Measurements from ENCODE around the gene NLGN3. TPM values are rescaled to one million over a fixed set of nuclear protein-coding genes. Genes with fewer than 3 reads are reported as not detected.
A peak's percentile ranks its signal among the peaks of the same experiment; 100 is the strongest.

NLGN3 gene
- total and polyA plus RNA-seq, 2 of the 8 experiments (the other 6 are each of a cell fraction or from before 2014, with no cell fraction given): 12.0 to 14.8 TPM

- H3K79me2 ChIP-seq (ENCODE audit: control insufficient read depth in 1 of 2, insufficient read depth in 2 of 2, low read length in 2 of 2): peaks cover 0 to 8% of the 10 kb centered on the region in 2 experiments; a peak in 2 of 4 replicates
- H3K4me2 ChIP-seq (ENCODE audit: insufficient read depth in 1 of 2, low read depth in 2 of 2, low read length in 2 of 2): peak within 1 kb of the TSS; percentile 82 to 95
- no peak within 1 kb of the TSS; the same call in 1 of the 2 replicates for H4K8ac ChIP-seq (ENCODE audit: extremely low read depth, insufficient read depth, low read length)
- peak within 1 kb of the TSS; percentile 20 to 78 (median 42); a peak in 6 of 7 replicates for H3K9ac ChIP-seq (replicated peaks in 1 of 4; ENCODE audit: extremely low read depth in 1 of 4, low read depth in 3 of 4, low read length in 3 of 4)
- peak within 1 kb of the TSS; percentile 95; the same call in 1 of the 2 replicates for H2AFZ ChIP-seq (ENCODE audit: low read length)
- peak; percentile 69 to 89 for DNase-seq (ENCODE audit: low read depth in 1 of 2, low spot score in 2 of 2)
- H4K20me1 ChIP-seq (replicated peaks in 1 of 2; ENCODE audit: control insufficient read depth in 1 of 2, insufficient read depth in 2 of 2, low read length in 2 of 2): peaks cover 0 to 2% of the 10 kb centered on the region in 2 experiments
- H3K14ac ChIP-seq (ENCODE audit: insufficient read length): no peak within 1 kb of the TSS
- H3K27ac ChIP-seq (ENCODE audit: low read depth, low read length): peak within 1 kb of the TSS; percentile 34; the same call in 1 of the 2 replicates
- no peak within 1 kb of the TSS for H2BK120ac ChIP-seq (replicated peaks; ENCODE audit: low read depth, low read length)
- peaks cover 7 to 13% (median 11%) of the 10 kb centered on the region in 4 experiments for H3K4me1 ChIP-seq (replicated peaks in 1 of 4; ENCODE audit: control insufficient read depth in 3 of 4, insufficient read depth in 4 of 4, low read length in 3 of 4)
- H3K4me3 ChIP-seq (ENCODE audit: extremely low read depth in 1 of 4, insufficient read depth in 2 of 4, low read depth in 3 of 4, low read length in 4 of 4): peak within 1 kb of the TSS; percentile 68 to 78 (median 73)
- no peak within 1 kb of the TSS for H3K4ac ChIP-seq (replicated peaks; ENCODE audit: insufficient read length, low read depth, low read length)
- CTCF ChIA-PET (ENCODE audit: partially characterized antibody): interaction anchor here (1.6 kb wide), 1 partner anchor 33 kb away, joined by 5 read pairs; no protein-coding TSS in a partner anchor
- FAIRE-seq: peak; percentile 7
- no peak within 1 kb of the TSS for H2BK5ac ChIP-seq (ENCODE audit: low read depth, low read length)
- H2BK20ac ChIP-seq (ENCODE audit: low read length): no peak within 1 kb of the TSS
- H2AK5ac ChIP-seq (ENCODE audit: low read depth, low read length): no peak within 1 kb of the TSS
- no peak within 1 kb of the TSS for H3K56ac ChIP-seq (replicated peaks; ENCODE audit: insufficient read length, low read depth, low read length)
- WGBS, 2 experiments (ENCODE audit: extremely low coverage in 1 of 2, insufficient coverage in 1 of 2, insufficient read length in 1 of 2, insufficient replicate concordance in 2 of 2, low coverage in 1 of 2, low lambda C conversion rate in 2 of 2, missing lambda C conversion rate in 1 of 2): 0% methylated on average over 9 of the region's 29 CpGs; no CpG with 5 or more reads in 1 of the 2 experiments
- no peaks in the 10 kb centered on the region; the same call in 1 of the 2 replicates for H3K79me1 ChIP-seq (ENCODE audit: low read depth, low read length)
- no peak within 1 kb of the TSS for H3K23ac ChIP-seq (ENCODE audit: insufficient read length)
- H2BK15ac ChIP-seq (ENCODE audit: low read length): no peak within 1 kb of the TSS
- TF ChIP-seq CREB1 (IDR thresholded peaks at IDR 0.05) (peak; percentile 13; the same call in 1 of the 2 replicates), NRF1 (IDR thresholded peaks at IDR 0.05; ENCODE audit: low read depth, low read length) (peak; percentile 36; the same call in 1 of the 2 replicates), RAD21 (IDR thresholded peaks at IDR 0.05 in 1 of 2, conservative IDR thresholded peaks at IDR 0.05 in 1 of 2; ENCODE audit: low read depth in 2 of 2, low read length in 2 of 2) (no peak), KDM4A (IDR thresholded peaks at IDR 0.05; ENCODE audit: low read depth, low read length, severe bottlenecking) (no peak), BRCA1 (IDR thresholded peaks at IDR 0.05; ENCODE audit: low read depth, low read length) (no peak), CTBP2 (IDR thresholded peaks at IDR 0.05; ENCODE audit: borderline replicate concordance, insufficient read depth, insufficient read length, low read length) (no peak), SAP30 (IDR thresholded peaks at IDR 0.05; ENCODE audit: insufficient read depth, insufficient replicate concordance, low read length) (no peak), TBP (IDR thresholded peaks at IDR 0.05; ENCODE audit: low read depth, low read length) (no peak), HDAC6 (IDR thresholded peaks at IDR 0.05; ENCODE audit: low read depth, low read length) (no peak), TAF1 (IDR thresholded peaks at IDR 0.05; ENCODE audit: low read depth, low read length) (no peak), SIX5 (IDR thresholded peaks at IDR 0.05; ENCODE audit: low read depth, low read length) (peak; percentile 55; the same call in 1 of the 2 replicates)
- TF ChIP-seq, protein P1, sequence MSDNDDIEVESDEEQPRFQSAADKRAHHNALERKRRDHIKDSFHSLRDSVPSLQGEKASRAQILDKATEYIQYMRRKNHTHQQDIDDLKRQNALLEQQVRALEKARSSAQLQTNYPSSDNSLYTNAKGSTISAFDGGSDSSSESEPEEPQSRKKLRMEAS (IDR thresholded peaks at IDR 0.05): 0 out of 2 replicates have a peak, but pooled peaks have one; percentile 33
- peaks cover 0 to under 1% (median 0%) of the 10 kb centered on the region in 4 experiments; a peak in 1 of 7 replicates for H3K27me3 ChIP-seq (replicated peaks in 1 of 4; ENCODE audit: control insufficient read depth in 3 of 4, extremely low read depth in 1 of 4, insufficient read depth in 3 of 4, low read length in 3 of 4)
- H2BK12ac ChIP-seq (ENCODE audit: low read depth, low read length): no peak within 1 kb of the TSS
- POLR2A ChIA-PET (ENCODE audit: partially characterized antibody): interaction anchor here (0.9 to 1.4 kb wide), 4 partner anchors 9 to 52 kb away, joined by 3 to 4 read pairs (median 3); partner anchors contain the start of gene MED12
- H3K36me3 ChIP-seq (ENCODE audit: control insufficient read depth in 2 of 4, insufficient read depth in 4 of 4, low read length in 3 of 4): no peaks in the 10 kb centered on the region
- peaks cover 8% of the 10 kb centered on the region for H3K23me2 ChIP-seq (ENCODE audit: low read depth, low read length)
- peak within 1 kb of the TSS; percentile 71 for H3K18ac ChIP-seq (ENCODE audit: extremely low read depth, low read length)
- no peak within 1 kb of the TSS for H4K91ac ChIP-seq (replicated peaks; ENCODE audit: insufficient read length, low read length)
- H3K9me3 ChIP-seq (ENCODE audit: insufficient read depth in 2 of 2, low read depth in 1 of 2, low read length in 1 of 2): no peaks in the 10 kb centered on the region
- H4K5ac ChIP-seq (ENCODE audit: insufficient read length, low read depth, low read length): no peak within 1 kb of the TSS
These were observed 49.1 kb upstream of the NLGN3 start, which contains the start of gene FOXO4 for GRCh38 chrX:71095555-71095980. TSS of gene FOXO4 (plus strand) at chrX:71095851. CDS start at chrX:71096529, 678 bp downstream.
